Measurements from ENCODE around the gene RPP30.
"Not testable (repeated sequence)": the region's sequence is repeated elsewhere in the genome, so short reads cannot be mapped to it uniquely, and the experiment has no call there.

The RPP30 gene

DNA sequence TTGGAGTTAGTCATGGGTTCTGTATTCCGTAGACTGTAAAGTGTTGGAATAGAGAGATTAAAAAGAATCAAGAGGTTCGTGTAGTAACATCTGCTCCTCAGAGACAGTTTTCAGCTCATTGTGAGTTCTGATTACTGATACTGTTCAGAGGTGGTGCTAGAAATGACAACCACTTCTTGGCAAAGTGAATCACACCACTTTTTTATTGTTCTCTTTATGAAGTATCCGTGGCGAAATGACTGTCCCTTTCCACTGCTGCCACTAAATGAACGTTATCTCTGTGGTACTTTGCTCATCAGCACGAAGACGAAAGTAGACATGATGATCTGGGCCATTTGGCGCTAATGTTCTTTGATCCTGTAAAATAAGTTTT lies 860 bp downstream of the RPP30 start:
- no peak for DNase-seq

DNA sequence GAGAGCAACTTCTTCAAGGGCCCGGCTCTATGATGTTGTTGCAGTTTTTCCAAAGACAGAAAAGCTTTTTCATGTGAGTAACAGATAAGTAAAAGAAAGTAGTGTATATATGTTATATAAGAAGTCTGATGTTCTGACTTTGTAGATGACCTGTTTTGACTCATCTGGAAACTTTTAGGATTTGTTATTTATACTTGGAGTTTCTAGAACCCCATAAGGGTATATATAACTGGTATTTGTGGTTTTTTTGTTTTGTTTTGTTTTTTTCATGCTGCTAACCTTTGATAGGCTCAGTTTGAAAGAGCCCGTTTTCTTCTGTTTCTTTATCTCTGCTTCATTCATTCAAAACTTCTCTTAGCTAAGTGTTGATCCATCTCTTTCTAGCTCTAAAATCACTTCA lies 7.3 kb downstream of the RPP30 start:
- no peak for DNase-seq

DNA sequence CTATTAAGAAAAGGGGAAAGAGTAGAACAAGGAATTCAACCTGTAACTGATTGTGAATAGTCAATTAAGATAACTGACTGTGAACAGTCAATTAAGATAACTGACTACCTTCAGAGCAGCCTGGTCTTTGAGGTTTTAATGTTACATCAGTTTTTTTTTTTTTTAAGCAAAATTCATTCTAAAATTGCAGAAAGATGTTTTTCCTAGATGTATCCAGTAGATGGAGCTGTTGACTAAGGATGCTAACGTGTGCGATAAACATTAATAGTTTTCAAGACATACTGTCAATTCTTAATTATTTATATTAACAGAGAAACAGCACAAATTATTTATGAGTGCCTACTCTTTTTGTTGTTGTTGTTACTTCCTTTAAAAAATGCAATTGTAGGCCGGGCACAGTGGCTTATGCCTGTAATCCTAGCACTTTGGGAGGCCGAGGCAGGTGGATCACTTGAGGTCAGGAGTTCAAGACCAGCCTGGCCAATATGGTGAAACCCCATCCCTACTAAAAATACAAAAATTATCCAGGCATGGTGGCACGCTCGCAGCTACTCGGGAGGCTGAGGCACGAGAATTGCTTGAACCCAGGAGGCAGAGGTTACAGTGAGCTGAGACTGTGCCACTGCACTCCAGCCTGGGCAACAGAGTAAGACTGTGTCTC lies 8.4 kb downstream of the RPP30 start:
- DNase-seq, result peak in 1 of 2 donors; percentile 56

DNA sequence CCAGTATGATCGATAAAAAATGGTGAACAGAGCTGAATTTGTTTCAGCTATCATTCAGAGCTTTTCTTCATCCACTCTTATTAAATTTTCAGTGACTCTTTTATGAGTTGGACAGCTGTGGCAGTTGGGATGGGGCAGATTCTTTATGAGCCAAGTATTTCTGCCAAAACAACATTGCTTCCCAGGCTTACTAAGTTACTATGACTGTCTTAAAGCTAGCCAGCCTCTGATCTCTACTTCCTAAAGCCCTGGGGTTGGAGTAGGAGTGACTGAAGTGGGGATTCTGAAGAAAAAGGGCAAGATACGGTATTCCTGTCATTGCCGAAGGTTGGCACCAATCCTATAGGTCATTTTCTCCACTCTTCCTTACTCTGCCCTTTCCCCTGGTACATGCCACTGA lies 12.7 kb downstream of the RPP30 start:
- no peak for DNase-seq

DNA sequence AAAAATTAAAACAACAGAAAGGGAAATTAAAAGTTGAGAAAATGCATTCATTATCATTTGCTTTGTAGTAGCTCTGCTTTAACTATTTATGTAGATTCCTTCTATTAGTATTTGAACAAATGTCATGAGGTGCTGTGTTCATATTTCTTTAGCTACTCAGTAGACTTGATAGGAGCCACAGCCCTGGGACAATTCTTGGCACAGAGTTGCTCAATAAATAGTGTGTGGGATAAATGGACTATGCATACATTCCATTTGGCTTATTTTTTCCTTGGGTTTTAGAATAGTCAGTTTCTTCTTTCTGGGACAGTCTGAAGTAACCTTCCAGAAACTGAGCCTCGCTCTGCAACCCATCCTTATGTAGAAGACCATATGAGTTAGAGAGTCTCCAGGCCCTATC lies 13.4 kb downstream of the RPP30 start:
- no peak for DNase-seq

DNA sequence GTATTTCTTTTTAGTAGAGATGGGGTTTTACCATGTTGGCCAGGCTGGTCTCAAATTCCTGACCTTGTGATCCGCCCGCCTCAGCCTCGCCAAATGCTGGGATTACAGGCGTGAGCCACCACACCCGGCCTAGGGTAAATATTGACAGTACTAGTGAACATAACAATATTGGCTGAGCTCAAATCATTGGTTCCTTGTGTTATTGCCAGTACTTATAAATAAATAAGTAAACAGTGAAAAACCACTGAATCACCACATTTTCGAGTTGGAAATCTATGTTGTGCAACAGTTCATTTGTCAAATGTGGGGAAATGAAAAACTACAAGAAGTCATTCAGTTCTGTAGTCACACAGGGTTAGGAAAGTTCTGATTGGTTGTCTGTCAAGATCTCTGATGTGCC lies 15.8 kb downstream of the RPP30 start:
- no peak for DNase-seq

DNA sequence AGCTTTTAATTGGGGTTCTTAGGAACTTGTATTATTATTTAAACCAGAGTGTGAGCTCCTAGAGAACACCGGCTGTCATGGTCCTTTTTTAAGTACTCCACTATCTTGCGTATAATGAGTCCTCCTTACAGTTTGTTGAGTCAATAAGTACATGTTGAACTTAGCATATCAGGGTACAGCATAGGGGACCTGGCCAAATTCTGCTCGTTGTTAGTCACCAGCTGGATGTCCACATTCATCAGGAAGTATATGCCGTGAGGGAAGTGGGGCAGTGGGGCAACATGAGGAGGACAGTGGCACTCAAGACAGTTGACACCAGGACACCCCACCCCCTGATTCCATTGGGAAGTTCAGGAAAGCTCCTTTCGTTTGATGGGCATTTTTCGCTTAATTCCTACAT lies 16.6 kb downstream of the RPP30 start:
- no peak for DNase-seq

DNA sequence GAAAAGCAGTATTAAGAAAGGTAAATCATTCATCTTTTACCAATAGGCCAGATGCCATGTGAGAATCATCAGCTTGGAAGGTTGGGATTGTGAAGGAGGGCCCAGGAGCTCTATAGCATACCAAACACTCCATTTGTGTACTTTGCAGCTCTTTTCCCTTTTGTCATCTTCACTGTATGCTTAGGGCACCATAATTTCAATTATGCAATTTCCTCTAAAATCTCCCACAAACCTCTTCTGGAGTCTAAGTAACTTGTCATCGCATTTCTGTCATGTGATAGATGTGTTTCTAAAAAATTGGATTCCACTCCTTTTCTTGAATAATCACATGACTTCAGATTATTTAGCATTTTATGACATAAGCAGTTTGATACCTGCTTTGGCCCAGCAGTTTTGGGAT lies 17.9 kb downstream of the RPP30 start:
- no peak for DNase-seq

DNA sequence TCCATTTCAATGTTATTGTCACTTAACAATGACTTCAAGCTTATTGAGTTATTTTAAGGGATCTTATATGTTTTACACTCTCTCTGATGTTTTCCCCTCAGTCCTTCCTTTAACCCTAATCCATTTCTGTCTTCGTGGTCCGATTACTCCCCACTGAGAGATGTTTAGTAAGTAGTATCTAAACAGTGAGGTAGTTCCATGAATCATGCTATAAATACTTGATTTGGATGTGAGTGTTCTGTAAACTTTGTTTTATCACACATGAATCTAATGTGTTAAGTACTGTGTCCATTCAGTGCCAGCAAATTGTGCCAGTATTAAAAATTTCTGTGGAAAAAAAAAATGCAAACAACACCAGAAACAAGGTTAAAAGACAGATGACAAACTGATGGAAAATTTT lies 18.6 kb downstream of the RPP30 start:
- no peak for DNase-seq

DNA sequence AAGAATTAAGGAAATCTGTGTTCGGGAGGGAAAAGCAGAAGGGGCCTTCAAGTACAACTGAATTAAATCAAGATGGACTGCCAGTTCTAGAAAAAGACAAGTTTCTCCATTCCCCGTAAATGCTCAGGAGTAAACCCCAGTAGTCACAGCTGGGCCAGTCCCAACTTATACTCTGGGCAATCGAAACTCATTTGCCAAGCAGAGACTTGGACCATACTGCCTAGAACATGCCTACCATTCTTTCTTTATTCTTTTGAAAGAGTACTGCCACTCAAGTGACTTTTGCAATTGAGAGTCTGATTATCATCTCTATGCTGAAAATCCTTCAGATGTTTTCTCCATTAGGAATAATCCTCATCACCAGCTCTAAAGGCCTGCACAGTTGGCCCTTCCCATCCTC lies 21.4 kb downstream of the RPP30 start:
- no peak for DNase-seq

DNA sequence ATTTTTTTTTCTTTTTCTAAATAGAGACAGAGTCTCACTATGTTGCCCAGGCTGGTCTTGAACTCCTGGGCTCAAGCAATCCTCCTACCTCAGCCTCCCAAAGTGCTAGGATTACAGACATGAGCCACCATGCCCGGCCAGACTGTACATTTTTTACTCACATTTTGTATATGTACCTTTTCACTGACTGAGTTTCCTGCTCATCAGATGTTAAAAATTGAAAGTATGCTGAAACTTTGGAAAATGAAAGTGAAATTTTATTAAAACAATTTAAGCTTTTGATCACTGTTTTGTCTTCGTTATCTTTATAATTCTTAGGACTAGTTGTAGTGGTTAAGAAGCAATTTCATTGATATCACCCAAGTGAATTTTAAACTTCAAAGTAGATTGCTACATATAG lies 25.1 kb downstream of the RPP30 start:
- DNase-seq, result not testable (repeated sequence)

DNA sequence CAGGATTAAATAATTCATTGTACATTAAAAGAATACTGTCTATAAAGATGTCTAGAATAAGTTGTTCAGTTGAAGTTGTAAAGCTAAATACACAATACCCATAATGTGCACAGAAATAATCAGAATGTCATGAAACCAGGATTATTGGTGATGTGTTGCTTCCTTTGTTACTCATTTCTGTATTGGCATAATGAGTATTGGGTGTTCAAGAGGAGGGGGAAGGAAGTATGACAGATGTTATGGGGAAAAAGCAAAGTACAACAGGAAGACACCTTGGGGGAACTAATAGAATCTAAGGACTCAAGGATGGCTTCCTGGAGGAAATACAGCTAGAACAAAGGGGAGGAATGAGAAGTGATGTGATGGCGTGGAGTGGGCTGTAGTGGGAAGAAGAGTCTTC lies 34.2 kb downstream of the RPP30 start:
- DNase-seq, result no peak

DNA sequence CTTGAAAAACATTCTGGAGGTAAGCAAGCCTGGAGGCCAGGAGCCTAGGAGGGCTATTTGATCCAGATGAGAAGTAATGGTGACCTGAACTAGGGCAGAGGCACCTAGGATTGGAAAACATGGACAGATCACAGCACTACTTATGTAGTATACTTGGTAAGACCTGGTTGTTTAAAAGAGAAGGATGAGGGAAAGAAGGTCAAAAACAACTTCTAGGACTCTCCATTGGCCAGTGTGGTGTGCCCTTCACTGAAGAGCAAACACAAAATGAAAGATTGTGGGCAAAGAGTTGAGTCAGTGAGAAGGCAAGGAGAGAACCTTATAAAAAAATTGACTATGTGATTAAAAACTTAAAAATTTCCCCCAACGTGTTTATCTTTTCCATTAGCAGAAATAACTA lies 34.8 kb downstream of the RPP30 start:
- DNase-seq, result no peak

DNA sequence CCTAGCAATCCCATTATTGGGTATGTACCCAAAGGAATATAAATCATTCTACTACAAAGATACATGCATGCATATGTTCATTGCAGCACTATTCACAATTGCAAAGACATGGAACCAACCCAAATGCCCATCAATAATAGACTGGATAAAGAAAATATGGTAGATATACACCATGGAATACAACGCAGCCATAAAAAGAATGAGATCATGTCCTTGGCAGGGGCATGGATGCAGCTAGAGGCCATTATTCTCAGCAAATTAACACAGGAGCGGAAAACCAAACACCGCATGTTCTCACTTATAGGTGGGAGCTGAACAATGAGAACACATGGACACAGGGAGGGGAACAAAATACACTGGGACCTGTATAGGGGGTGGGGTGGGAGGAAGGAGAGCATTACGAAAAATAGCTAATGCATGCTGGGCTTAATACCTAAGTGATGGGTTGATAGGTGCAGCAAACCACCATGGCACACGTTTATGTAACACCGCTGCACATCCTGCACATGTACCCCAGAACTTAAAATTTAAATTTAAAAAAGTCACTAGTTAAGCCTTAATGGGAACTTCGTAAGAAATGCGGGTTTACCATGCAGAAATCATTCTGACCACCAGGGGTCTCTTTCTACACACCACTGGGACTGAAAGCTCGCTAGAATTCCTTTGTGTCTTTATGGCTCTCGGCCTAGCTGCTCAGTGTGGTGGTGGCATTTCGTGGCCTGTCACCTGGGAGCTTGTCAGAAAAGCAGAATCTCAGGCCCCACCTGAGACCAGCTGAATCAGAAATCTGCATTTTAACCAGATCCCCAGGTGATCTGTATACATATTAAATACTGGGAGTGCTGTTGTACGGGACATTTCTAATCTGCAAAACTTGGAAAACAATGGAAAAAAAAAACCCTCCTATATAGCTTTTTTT lies 39.6 kb downstream of the RPP30 start:
- DNase-seq, result peak in 1 of 2 donors; percentile 58

DNA sequence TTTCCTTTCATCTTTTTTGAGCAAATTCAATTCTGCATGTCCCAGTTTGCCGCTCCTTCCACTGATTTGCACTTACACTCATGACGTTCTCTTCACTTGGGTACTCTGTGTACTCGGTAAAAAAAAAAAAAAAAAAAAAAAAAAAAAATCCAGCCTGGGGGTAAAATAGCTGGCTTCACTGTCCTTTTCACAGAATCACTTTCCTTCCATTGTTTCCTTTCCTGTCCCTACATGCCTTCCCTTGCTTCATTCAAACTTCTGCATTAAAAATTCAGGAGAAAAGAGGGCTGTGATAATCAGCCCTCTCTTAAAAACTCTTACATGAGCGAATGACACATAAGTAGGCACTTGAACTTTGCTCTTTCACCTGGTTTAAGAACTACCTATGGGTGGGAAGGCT lies 40.4 kb downstream of the RPP30 start:
- no peak for DNase-seq

DNA sequence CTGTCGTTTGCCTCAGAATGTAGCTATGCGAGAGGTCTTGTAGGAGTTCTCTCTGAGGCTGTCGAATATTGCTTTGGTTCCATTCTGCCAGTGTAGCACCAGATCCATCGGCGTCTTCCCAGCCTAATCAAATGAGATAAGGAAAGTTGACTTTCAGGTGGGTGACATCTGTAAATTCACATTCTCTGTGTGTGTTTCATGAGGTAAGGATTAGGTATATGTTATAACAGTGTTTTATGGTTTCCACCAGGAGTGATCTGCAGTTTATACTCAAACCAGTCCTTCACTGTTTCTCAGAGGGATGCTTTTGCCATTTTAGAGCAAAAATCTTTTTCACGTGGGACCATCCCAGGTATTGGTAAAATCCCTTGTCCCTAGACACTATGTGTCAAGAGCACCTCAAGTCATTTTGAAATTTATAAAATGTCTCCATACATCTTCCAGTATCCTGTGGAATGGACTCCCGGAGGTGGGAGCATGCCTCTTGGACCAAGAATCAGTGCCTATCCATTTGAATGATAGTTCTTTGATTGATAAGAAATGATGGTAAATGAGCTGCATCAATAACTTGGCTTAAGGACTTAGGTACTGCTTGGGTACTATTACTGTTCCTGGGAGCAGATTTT lies 41.2 kb downstream of the RPP30 start:
- DNase-seq, result no peak

DNA sequence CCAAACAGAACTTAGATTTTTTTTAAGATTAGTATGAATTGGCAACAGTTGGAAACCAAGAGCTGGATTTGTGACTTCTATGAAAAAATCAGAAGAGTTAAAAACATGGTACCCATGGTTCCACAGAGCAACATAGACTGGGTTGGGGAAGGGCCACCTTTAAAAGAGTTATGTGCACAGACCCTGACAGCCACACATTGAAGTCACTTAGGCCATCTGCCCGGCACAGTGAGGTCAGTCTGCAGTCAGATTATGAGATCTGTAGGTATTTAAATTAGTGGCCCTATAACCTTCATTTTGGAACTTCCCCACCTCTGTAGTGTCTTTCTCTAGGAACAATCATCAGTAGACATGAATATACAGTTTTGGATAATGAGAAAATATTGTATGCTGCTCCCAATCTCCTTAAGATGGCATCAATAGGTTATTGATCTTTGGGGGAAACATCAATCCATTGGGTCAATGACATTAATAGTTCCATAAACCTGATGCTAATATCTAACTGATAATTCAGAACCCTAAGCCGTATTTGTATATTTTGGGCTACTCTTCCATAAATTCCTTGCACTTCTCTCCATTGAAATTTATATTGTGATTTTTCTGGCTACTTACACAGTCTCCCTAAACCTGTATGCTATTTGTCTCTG lies 42.1 kb downstream of the RPP30 start:
- DNase-seq, result no peak

DNA sequence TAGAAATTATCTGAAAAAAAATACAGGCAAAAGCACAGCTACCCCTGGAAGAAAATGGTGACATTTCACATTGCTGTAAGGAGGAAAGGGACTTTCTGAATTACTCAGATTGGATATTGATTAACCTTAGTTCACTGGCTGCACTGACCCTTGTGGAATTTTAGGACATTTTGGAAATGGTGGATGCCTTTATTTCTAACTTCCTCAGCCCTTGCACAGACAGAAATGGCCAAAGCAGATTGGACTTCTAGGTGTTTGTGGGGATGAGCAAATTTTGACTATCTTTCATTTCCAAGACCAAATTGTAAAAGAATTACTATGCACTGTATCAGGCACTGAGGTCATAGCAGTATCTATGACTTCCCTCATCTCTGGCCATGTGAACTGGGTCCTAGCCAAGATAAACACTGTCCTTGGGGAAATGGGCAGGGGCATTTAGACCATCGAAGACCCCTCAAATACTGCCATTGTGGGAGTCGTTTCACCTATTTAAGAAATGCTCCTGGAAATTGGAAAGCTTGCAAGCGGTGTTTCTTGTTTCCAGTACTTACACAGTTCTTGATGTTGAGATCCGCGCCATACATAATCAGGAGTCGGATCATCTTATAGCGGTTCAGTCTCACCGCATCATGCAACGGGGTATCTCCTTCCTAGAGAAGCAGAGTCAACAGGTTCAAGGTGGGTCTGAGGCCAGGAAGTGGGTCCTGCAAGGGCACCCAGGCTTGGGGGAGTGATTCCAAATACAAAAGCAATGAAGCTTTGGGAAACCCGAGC lies 43.4 kb downstream of the RPP30 start:
- no peak for DNase-seq

DNA sequence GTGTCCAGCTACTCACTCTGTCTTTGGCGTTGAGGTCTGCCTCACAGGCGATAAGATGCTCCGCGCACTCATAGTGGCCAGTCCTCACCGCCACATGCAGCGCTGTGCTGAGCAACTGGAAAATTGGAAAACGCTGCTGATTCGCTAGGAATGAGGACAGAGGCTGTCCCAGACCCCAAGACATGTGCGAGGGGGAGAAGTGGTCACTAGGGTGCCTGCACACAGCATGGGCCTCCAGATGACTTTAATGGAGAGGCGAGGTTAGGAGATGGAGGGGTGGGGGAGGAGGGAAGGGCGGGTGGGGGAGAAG lies 43.9 kb downstream of the RPP30 start:
- no peak for DNase-seq

DNA sequence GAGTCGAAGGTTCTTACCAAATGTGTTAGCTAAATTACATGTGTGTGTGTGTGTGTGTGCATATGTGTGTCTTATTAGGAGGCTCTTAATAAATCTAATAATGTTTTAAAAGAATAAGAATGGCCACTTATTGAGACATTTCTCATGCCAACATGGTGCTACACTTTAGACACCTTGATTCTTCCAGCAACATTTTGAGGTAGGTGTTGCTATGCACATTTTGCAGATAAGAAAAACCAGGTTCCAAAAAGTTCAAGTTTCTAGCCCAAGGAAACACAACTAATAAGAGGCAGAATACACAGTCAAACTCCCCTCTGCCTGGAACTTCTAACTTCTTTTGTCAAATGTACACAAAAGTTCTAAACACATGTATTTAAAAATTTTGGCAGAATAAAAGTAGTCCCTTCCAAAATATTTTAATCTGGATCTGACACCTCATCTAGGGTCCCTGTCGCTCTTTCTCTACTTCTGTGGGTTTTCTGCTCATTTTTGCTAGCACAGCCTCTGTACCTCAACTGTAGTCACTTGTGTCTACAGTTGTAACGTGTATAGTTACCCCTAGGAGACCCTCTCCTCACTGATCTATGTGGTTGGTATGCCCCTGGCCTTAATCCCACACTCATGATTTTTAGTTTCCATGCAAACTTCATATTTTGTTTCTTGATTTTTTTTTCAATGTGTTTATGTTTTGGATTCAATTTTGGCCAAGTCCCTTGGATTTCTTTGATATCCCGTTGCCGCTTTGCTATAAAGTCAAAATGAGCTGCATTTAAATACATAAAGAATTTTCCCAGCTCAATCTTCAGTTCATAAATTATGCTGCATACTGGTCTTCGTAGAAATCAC lies 44.8 kb downstream of the RPP30 start:
- DNase-seq, result no peak

DNA sequence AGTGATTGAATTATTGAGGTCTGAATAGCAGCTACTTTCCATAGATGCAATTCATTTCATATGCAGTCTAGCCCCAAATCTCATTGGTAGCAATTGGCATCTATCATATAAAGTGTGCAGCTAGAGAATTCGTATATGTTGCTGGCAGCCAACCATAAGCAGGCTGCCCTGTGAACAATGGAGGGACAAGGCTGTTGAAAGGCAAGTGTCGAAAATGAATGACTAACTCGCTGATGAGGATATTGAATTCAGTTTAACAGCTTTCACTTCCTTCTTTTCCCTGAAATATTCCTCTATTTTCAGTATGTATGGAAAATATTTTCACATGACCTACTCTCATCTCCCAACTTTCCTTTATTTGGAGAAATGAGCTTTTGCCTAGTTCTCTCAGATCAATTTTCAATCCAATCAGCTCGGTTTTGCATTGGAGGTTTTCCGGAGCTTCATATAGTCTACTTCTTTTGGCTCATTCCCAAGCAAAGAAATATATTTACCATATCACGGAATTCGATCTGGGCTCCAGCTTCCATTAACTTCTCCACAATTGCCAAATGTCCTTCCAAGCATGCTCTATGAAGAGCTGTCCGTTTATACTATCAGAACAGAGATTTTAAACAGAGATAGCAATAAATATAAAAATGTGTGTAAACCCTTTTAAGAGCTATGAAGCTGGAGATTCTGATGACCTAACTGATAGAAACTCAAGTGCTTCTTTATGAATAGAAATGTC lies 45.6 kb downstream of the RPP30 start:
- DNase-seq, result no peak
